ENCODE data around the gene PIP4K2A.
"Not testable (repeated sequence)": the region's sequence is repeated elsewhere in the genome, so short reads cannot be mapped to it uniquely, and the experiment has no call there.

Gene PIP4K2A

DNA sequence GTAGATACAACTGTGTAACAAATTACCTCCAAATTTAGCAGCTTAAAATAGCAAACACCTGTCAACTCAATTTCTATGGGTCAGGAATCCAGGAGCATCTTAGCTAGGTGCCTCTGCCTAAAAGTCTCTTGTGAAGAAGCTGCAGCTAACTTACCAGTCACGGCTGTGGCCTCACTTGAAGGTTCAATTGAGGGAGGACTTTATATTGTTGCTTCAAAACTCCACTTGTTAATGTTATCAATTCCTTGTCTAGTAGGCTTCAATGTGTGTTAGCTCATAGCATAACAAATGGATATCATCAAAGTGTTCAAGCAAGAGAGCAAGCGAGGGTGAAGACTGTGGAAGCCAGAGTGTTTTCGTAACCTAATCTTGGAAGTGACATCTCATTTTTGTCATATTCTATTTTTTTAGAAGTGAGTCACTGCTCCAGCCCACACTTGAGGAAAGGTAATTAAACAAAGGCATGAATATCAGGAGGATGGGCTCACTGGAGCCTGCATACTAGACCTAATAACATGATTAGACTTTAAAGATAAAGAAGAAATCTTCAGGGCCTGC is 196.1 kb downstream of the PIP4K2A start:
- Histone ChIP-seq H3K36me3 (ENCODE audit: low read length) (no peaks in the 10 kb centered on the region), H3K27ac (ENCODE audit: low read depth, low read length) (no peak overlapping the region), H3F3A (ENCODE audit: insufficient read depth) (no peaks in the 10 kb centered on the region), H3K9ac (ENCODE audit: low read length) (no peak overlapping the region), H3K9me2 (replicated peaks; ENCODE audit: insufficient read depth, low read length) (no peaks in the 10 kb centered on the region), H4K20me1 (ENCODE audit: low read depth, low read length) (no peaks in the 10 kb centered on the region), H2AFZ (ENCODE audit: low read depth, low read length, severe bottlenecking) (no peak overlapping the region), H3K9me3 (ENCODE audit: insufficient read depth, low read length) (no peaks in the 10 kb centered on the region), H3K79me2 (ENCODE audit: insufficient read depth, low read length) (no peaks in the 10 kb centered on the region), H3K4me3 (ENCODE audit: insufficient read depth, low read length, poor library complexity, severe bottlenecking) (no peak overlapping the region), H3K27me3 (ENCODE audit: low read length) (no peaks in the 10 kb centered on the region), H3K4me2 (ENCODE audit: low read depth, low read length, poor library complexity, severe bottlenecking) (no peak overlapping the region)
- TF ChIP-seq CTCF (IDR thresholded peaks at IDR 0.05; ENCODE audit: insufficient read depth, low read length, poor library complexity, severe bottlenecking) = no peak
- no peak for TF ChIP-seq EZH2phosphoT487 (conservative IDR thresholded peaks at IDR 0.05; ENCODE audit: low read length)

DNA sequence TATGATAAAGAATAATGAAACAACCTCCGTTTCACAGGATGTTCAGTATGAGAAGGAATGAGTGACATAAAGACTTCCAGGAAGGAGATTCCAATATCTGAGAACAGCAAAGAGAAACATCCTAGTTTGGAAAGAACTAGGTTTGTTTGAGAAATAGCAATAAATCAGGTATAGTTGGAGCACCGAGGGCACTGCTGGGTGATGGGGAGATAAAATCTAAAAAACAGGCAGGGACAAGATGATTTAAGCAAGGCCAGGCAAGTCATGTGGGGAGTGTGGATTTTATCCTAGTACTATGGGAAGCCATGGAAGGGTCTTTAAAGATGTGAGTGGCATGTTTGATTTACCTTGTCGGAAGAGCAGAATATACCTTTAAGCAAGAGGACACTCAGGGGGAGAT is 199.4 kb downstream of the PIP4K2A start:
- no peak overlapping the region for H3K27ac ChIP-seq (ENCODE audit: low read depth, low read length)
- no peak overlapping the region for H3K4me3 ChIP-seq (ENCODE audit: insufficient read depth, low read length, poor library complexity, severe bottlenecking)
- no peak overlapping the region for H2AFZ ChIP-seq (ENCODE audit: low read depth, low read length, severe bottlenecking)
- H3K9me2 ChIP-seq (replicated peaks; ENCODE audit: insufficient read depth, low read length) = no peaks in the 10 kb centered on the region
- H3F3A ChIP-seq (ENCODE audit: insufficient read depth) = no peaks in the 10 kb centered on the region
- no peak overlapping the region for H3K9ac ChIP-seq (ENCODE audit: low read length)
- no peaks in the 10 kb centered on the region for H3K9me3 ChIP-seq (ENCODE audit: insufficient read depth, low read length)
- TF ChIP-seq EZH2phosphoT487 (conservative IDR thresholded peaks at IDR 0.05; ENCODE audit: low read length) (no peak), CTCF (IDR thresholded peaks at IDR 0.05; ENCODE audit: insufficient read depth, low read length, poor library complexity, severe bottlenecking) (no peak)
- H3K4me2 ChIP-seq (ENCODE audit: low read depth, low read length, poor library complexity, severe bottlenecking) = no peak overlapping the region
- H3K36me3 ChIP-seq (ENCODE audit: low read length) = no peaks in the 10 kb centered on the region
- H3K79me2 ChIP-seq (ENCODE audit: insufficient read depth, low read length) = no peaks in the 10 kb centered on the region
- no peaks in the 10 kb centered on the region for H3K27me3 ChIP-seq (ENCODE audit: low read length)
- no peaks in the 10 kb centered on the region for H4K20me1 ChIP-seq (ENCODE audit: low read depth, low read length)

GRCh38 chr10:22514414-22514758 is 200.0 kb downstream of the PIP4K2A start:
- H3K27ac ChIP-seq (ENCODE audit: low read depth, low read length); H4K20me1 ChIP-seq (ENCODE audit: low read depth, low read length); H3K9me2 ChIP-seq (replicated peaks; ENCODE audit: insufficient read depth, low read length); H3F3A ChIP-seq (ENCODE audit: insufficient read depth); H3K4me2 ChIP-seq (ENCODE audit: low read depth, low read length, poor library complexity, severe bottlenecking); H3K9me3 ChIP-seq (ENCODE audit: insufficient read depth, low read length); H3K27me3 ChIP-seq (ENCODE audit: low read length); H3K4me3 ChIP-seq (ENCODE audit: insufficient read depth, low read length, poor library complexity, severe bottlenecking); H2AFZ ChIP-seq (ENCODE audit: low read depth, low read length, severe bottlenecking); H3K9ac ChIP-seq (ENCODE audit: low read length); H3K79me2 ChIP-seq (ENCODE audit: insufficient read depth, low read length); H3K36me3 ChIP-seq (ENCODE audit: low read length): not testable (repeated sequence)

GRCh38 chr10:22513483-22514413 is 200.6 kb downstream of the PIP4K2A start:
- H3K4me3 ChIP-seq (ENCODE audit: insufficient read depth, low read length, poor library complexity, severe bottlenecking); H3F3A ChIP-seq (ENCODE audit: insufficient read depth); H3K9me3 ChIP-seq (ENCODE audit: insufficient read depth, low read length); H2AFZ ChIP-seq (ENCODE audit: low read depth, low read length, severe bottlenecking); H3K9ac ChIP-seq (ENCODE audit: low read length); H3K4me2 ChIP-seq (ENCODE audit: low read depth, low read length, poor library complexity, severe bottlenecking); H3K36me3 ChIP-seq (ENCODE audit: low read length); H4K20me1 ChIP-seq (ENCODE audit: low read depth, low read length); H3K9me2 ChIP-seq (replicated peaks; ENCODE audit: insufficient read depth, low read length); H3K27ac ChIP-seq (ENCODE audit: low read depth, low read length); H3K79me2 ChIP-seq (ENCODE audit: insufficient read depth, low read length); H3K27me3 ChIP-seq (ENCODE audit: low read length): not testable (repeated sequence)

GRCh38 chr10:22512015-22512414 is 202.4 kb downstream of the PIP4K2A start:
- H3K27me3 ChIP-seq (ENCODE audit: low read length); H3K4me2 ChIP-seq (ENCODE audit: low read depth, low read length, poor library complexity, severe bottlenecking); H3K27ac ChIP-seq (ENCODE audit: low read depth, low read length); H3K9me2 ChIP-seq (replicated peaks; ENCODE audit: insufficient read depth, low read length); H4K20me1 ChIP-seq (ENCODE audit: low read depth, low read length); H3K9ac ChIP-seq (ENCODE audit: low read length); H3K36me3 ChIP-seq (ENCODE audit: low read length); H3K79me2 ChIP-seq (ENCODE audit: insufficient read depth, low read length); H3K9me3 ChIP-seq (ENCODE audit: insufficient read depth, low read length); H3K4me3 ChIP-seq (ENCODE audit: insufficient read depth, low read length, poor library complexity, severe bottlenecking); H2AFZ ChIP-seq (ENCODE audit: low read depth, low read length, severe bottlenecking); H3F3A ChIP-seq (ENCODE audit: insufficient read depth): not testable (repeated sequence)

DNA sequence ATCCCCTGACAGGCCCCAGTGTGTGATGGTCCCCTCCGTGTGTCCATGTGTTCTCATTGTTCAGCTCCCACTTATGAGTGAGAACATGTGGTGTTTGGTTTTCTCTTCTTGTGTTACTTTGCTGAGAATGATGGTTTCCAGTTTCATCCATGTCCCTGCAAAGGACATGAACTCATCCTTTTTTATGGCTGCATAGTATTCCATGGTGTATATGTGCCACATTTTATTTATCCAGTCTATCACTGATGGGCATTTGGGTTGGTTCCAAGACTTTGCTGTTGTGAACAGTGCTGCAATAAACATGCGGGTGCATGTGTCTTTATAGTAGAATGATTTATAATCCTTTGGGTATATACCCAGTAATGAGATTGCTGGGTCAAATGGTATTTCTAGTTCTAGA is 206.2 kb downstream of the PIP4K2A start:
- not testable (repeated sequence) for H3K9me3 ChIP-seq (ENCODE audit: insufficient read depth, low read length); H3K4me2 ChIP-seq (ENCODE audit: low read depth, low read length, poor library complexity, severe bottlenecking); H3K4me3 ChIP-seq (ENCODE audit: insufficient read depth, low read length, poor library complexity, severe bottlenecking); H3F3A ChIP-seq (ENCODE audit: insufficient read depth); H4K20me1 ChIP-seq (ENCODE audit: low read depth, low read length); H2AFZ ChIP-seq (ENCODE audit: low read depth, low read length, severe bottlenecking); H3K9me2 ChIP-seq (replicated peaks; ENCODE audit: insufficient read depth, low read length); H3K9ac ChIP-seq (ENCODE audit: low read length); H3K27me3 ChIP-seq (ENCODE audit: low read length); H3K79me2 ChIP-seq (ENCODE audit: insufficient read depth, low read length); H3K36me3 ChIP-seq (ENCODE audit: low read length); H3K27ac ChIP-seq (ENCODE audit: low read depth, low read length)
